Right lobe of liver (tissue), 4 donors: ENCODE data around the gene SLC10A3.
A peak's percentile ranks its signal among the peaks of the same experiment; 100 is the strongest.

Experiments used
- CTCF ChIP-seq, 4 donors: fragments of 200-600 bp in 3 of 4; fragments of 450-650 bp in 1 of 4; IDR thresholded peaks; one replicate each; pipeline versions ENCODE4 v1.5.1 to v1.8.0; 2016 to 2022; ENCODE audit warnings: antibody characterized with exemption in 4 of 4, mild to moderate bottlenecking in 2 of 4
- POLR2A ChIP-seq: fragments of 450-650 bp; IDR thresholded peaks from one replicate; pipeline ENCODE4 v1.6.1; 2017; ENCODE audit warnings: antibody characterized with exemption, mild to moderate bottlenecking
- donor health status: DM: no; HTN: no; CAD: no.
- donor health status: DM: no; HTN: no; CAD: no.
- donor health status: DM: no; HTN: yes; CAD: no.

- TF ChIP-seq POLR2A (peak; percentile 11), CTCF (IDR thresholded peaks at IDR 0.05) (no peak)
Measured at GRCh38 chrX:154486052-154486395, 4.4 kb downstream of the SLC10A3 start.
